RPMI8226 (cell line): ENCODE data around the gene ANKRD12.

Experiments used
- DNase-seq: peaks from one replicate; pipeline ENCODE4 v3.0.0-alpha.2; 2015

ANKRD12 gene

DNA sequence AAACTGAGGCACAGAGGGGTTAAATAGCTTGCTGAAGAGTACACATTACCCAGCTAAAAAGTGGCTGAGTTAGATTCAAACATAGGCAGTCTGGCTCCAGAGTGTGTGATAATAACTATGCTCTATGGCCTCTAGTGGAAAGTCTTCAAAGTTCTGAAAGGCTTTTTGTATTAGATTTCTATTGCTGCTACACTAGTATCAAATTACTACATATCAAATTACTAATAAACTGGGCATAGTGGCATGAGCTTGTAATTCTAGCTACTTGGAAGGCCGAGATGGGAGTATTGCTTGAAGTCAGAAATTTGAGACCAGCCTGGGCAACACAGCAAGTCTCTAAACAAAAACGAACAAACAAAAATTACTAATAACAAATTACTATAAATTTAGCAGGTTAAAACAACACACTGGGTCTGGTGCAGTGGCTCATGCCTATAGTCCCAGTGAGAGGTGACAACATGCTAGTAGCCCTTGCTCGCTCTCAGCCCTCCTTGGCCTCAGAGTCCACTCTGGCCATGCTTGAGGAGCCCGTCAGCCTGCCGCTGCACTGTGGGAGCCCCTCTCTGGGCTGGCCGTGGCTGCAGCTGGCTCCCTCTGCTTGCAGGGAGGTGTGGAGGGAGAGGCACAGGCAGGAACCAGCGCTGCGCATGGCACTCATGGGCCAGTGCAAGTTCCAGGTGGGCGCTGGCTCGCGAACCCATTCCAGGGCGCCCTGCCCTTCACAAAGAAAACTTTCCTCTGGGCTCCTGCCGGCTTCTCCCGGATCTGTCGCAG, 159.8 kb downstream of the ANKRD12 start:
- DNase-seq, result no peak

DNA sequence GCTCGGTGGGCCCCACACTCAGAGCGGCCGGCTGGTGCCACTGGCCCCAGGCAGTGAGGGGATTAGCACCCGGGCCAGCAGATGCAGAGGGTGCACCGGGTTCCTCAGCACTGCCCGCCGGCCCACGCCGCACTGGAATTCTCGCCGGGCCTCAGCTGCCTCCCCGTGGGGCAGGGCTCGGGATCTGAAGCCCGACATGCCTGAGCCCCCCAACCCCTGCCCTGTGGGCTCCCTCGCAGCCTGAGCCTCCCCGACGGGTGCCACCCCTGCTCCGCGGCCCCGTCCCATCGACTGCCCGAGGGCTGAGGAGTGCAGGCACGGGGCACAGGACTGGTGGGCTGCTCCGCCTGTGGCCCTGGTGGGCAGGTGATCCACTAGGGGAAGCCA, 160.4 kb downstream of the ANKRD12 start:
- DNase-seq, result no peak

DNA sequence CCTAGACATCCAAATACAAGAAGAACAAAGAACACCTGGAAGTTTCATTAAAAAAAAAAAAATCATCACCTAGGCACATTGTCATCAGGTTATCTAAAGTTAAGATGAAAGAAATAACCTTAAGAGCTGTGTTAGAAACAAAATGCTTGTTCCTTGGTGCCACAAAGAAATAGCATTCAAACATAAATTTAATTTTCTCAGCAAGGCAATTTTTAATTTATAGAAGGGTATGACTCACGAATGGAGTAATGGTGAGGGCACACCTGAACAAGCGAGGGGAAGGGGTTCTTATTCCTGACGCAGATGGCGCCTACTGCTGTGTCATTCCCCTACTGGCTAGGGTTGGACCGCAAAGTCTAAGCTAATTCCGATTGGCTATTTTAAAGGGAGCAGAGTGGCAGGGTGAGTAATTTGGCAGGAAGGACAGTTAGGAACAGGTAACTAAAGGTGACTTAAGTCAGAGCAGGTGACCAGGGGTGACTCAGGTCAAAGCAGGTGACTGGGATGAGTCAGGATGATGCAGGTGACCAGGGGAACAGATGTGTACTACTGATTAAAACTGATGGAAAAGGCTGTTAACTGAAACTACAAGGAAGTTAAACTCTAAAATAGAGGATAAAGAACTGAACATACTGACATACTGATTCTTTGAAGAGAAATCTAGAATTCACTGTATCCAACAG, 167.9 kb downstream of the ANKRD12 start:
- DNase-seq, result no peak

DNA sequence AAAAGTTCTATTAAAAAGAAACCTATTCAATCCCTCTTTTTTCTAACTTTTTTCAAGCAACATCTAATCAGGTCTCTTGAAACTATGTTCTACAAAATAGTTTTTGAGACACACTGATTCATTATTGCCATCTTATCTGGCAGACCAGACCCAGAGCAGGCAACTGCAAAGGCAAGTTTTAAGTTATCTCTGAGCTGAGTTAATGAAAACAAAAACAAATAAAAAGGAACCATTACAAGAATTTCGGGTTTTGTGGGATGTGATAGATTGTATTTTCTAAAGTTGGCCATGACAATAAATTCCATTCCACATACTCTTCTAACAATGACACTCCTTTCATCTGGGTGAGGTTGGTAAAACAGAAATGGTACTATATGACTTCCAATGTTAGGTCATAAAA, 182.8 kb downstream of the ANKRD12 start:
- no peak for DNase-seq

DNA sequence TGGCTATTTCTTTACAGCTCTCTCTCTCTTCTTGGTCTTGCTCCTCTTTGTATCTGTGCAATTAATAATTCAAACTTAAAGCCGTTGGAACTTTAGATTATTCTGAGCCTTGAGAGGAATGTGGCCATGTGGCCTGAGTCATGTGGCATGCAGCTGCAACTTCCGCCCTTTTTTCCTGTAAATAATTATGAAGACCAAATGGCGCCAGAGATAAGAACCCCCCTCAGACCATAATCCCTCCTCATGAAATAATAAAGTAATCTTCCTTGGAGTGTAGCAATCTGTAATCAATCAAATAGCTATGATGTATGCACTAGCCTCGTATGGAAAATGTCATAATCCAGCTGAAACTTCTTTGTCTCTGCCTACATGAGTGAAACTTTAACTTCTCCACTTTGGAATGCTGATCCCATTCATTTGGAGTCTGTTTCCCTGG, 184.5 kb downstream of the ANKRD12 start:
- no peak for DNase-seq

DNA sequence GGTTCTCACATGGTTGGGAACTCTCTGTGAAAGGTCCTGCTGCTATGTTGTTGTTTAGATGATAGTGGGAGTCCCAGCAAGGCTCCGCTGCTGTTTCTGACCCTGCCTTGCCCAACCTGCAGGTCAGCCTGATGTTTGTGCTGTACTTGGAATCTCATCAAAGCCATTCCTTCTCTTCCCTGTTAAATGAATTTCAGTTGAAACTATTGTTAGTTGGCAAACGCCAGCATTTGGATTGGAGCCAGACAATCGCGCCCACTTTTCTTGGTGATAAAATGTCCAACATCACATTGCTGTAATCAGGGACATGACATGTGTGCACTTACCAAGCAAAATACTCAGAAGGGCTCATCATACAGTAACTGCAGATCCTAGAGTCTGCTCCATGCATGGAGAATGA, 185.2 kb downstream of the ANKRD12 start:
- DNase-seq, result no peak

DNA sequence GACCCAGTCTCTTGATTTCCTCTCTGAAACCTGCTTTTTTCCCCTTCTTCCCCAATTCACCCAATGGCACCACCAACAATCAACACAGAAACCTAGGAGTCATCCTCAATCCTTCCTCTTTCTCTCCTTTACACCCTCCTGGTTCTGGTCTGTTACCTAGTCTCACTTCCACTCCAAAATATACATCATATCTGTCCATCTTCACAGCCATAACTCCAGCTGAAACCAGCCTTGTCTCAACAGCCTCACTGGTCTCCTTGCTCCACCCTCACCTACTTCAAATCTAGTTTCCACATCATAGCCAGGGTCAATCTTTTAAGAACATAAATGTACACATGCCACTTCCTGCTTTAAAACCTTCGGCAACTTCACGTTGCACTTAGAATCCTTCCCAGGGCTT, 186.2 kb downstream of the ANKRD12 start:
- no peak for DNase-seq

DNA sequence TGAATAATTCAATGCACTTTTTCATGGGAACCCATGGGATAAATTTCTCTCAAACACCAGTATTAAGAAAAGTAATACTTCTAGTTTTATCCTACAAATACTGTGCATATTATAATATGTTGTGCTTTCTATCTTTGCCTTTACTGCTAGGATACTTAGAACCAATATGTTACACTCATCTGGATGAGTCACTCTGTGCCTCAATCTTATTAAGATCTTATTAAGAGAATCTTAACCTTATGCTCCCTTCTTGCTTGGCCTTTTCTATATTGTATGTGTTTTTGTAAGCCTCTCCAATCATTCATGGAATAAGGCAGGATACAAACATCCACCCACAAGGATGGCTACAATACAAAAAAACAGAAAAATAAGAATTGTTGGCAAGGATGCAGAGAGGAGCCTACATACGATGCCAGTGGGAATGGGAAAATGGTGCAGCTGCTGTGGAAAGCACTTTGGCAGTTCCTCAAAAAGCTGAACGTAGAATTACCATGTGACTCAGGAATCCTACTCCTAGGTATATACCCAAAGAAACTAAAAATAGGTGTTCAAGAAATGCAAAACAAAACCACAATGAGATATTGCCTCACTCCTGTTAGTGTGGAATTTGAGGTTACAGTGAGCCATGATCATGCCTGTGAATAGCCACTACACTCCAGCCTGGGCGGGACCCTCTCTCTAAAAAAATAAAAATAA, 187.3 kb downstream of the ANKRD12 start:
- DNase-seq, result no peak

DNA sequence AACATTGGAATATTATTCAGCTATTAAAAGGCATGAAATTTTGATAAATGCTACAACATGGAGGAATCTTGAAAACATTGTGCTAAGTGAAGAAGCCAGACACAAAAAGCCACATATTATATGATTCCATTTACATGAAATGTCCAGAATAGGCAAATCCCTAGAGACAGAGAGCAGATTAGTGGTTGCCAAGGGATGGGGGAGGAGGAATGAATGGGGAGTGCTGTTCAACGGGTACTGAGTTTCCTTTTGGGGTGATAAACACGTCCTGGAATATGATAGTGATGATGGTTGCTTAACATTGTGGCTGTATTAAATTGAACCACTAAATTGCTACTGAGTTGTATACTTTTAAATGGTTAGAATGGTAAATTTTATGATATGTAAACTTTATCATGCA, 189.1 kb downstream of the ANKRD12 start:
- no peak for DNase-seq

DNA sequence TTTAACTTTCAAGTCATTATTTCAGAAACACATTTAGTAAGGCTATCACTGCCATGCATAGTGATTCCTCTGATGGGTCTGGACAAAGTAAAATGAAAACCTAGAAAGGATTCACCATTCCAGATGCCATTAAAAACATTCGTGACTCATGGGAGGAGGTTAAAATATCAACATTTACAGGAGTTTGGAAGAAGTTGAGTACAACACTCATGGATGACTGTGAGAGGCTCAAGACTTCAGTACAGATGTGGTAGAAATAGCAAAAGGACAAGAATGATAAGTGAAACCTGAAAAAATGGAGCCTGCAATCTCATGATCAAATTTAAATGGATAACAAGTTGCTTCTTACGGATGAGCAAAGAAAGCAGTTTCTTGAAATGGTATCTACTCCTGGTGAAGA, 192.2 kb downstream of the ANKRD12 start:
- DNase-seq, result no peak

DNA sequence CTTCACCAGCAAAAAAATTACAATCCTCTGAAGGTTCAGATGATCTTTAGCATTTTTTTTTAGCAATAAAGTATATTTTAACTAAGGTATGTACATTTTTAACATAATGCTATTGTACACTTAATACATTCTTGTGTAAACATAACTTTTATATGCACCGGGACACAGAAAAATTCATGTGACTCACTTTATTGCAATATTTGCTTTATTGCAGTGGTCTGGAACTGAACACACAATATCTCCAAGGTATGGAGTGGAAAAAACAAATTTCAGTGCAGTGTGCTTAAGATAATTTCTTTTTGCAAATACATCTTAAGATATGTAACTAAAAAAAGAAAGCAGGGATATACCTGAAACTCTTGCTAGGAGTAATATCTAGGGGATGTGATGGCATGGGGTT, 192.9 kb downstream of the ANKRD12 start:
- DNase-seq, result no peak

DNA sequence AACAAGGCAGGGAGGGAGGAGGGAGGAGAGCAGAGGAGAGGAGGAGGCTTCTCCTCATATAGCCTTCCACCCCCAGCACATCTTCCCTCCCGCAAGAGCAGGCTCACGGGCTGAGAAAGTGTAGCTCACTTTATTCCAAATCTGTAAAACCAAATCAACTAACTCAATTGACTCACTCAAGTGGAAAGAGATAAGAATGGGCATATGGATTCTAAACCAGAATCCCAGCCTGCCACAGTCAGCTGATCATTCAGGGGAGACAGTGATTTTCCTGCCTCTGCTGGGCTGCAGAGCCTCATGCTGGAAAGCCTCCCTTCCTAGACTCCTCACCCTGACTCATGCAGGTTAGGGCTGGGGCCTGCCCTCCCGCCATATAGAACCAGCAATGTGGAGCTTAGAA, 193.8 kb downstream of the ANKRD12 start:
- no peak for DNase-seq

DNA sequence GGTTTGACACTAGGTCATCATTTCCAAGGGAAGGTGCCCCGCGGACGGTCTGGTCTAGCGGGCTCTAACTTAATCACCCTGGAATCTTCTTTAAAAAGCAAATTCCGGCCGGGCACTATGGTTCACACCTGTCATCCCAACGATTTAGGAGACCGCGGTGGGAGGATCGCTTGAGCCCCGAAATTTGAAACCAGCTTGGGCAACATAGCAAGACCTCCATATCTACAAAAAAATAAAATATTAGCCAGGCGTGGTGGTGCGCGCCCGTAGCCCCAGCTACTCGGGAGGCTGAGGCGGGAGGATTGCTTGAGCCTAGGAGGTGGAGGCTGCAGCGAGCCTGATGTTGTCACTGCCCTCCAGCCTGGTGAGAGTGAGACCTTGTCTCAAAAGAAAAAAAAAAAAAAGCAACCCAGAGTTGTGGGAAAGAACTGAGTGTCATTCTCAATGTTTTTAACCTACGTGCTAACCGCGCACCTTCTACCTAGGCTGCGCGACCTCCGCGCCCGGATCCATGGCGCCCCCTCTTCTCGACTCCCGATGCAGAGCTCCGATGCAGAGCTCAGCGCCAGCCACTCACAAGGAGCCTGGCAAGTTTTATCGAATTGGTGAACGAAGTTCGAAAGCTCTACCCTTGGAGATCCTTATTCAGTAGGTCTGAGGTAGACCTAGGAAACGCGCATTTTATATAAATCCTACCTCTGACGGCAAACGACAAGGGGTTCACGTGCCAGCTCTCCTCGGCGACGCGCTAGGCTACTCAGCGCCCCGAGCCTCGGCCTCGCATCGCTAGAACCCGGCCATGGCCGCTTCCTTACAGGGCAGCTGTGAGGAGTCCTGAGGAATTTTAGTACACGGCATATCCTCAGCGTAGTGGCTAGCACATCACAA, 197.1 kb downstream of the ANKRD12 start:
- DNase-seq, result no peak

DNA sequence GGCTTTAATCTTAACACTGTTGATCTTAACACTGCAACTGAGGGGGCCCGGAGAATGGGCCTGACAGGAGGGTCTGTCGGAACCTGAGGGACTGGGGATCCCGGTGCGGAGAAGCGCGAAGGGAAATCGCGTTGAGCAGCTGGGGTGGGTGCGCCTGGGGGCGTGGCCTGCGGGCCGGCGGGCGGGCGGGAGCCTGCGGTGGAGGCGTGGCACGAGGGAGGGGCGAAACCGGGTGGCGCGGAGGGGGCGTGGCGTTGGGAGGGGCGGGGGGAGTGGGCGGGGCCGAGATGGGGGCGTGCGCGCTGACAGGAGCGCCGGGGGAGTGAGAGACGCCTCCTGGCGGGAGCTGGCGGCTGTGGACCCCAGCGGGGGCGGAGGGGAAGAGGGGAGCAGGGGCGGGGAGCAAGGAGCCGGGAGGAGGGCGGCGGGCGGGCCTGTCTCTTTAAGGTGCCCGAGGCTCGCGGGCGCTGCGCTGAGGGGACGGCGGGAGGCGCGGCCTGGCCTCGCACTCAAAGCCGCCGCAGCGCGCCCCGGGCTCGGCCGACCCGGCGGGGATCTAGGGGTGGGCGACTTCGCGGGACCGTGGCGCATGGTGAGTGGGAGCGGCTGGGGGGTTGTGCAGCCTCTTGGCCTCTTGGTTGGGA, 197.9 kb downstream of the ANKRD12 start, which contains the start of gene TWSG1:
TWSG1 (plus strand) TSS at position 445 of the 644 bp plus-strand sequence. CDS start 2,457 bp downstream, outside the sequence.
- DNase-seq, result peak; percentile 92

DNA sequence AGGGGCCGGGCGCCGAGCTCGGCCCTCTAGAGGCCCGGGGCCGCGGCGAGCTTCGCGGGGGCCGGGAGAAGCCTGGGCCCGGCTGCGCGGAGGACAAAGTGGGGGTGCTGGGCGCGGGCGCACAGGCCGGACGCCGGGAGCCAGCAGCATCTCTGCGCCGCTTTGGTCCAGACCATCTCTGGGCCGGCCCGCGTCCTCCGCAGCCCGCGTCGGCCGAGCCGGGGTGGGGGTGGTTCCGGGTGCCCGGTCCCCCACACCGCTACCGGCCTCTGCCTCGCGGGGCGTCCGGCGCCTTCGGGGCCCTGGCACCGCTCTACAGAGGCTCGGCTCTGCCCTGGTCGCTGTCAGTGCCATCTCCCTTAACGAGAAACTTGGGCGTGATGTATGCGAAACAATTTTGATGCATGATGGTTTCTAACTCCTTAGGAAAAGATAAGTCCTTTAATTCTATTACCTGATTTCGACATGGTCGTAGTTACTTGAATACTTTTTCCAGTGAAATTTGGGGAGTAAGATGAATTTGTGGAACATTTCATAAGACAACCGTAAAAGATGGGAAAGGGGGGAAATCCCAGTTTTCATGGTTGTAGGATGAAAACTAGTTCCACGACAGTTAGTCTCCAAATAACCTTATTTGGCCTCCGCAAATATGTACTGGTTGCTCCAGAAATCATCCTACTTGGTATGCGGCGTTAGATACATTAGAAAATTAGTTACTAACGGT, 198.6 kb downstream of the ANKRD12 start:
- peak; percentile 64 for DNase-seq
